SK-MEL-5 (cell line): Measurements from ENCODE around the gene ZCCHC7. TPM values are rescaled to one million over a fixed set of nuclear protein-coding genes. Genes with fewer than 3 reads are reported as not detected.

Experiments used
- DNase-seq: peaks from one replicate; pipeline ENCODE4 v3.0.0-alpha.2; 2016; ENCODE audit warnings: low read depth, low spot score
- in situ Hi-C: cut with HindIII; loops from 2 replicates; pipeline ENCODE4 v1.10.0; 2016; ENCODE audit warnings: low sequenced_read_pairs, high pct_unique_total_duplicates, low pct_unique_long_range_greater_than_20kb
- total RNA-seq: library from RNA; depleted of rRNA; stranded (reverse); fragments of >200 nt; shearing (Covaris generic); gene quantifications from 2 replicates; pipeline ENCODE4 v1.2.3, GENCODE V29; 2014

ZCCHC7 gene
- total RNA-seq, 1 experiment from 2014 or later: 11.3 TPM

- in situ Hi-C loops: no loop called here
- DNase-seq: no peak
Measured at GRCh38 chr9:37218800-37219425, 98.5 kb downstream of the ZCCHC7 start.

- in situ Hi-C loops: no loop called here
- no peak for DNase-seq
Measured at GRCh38 chr9:37220971-37221370, 100.6 kb downstream of the ZCCHC7 start.

- in situ Hi-C loops: no loop called here
- DNase-seq: no peak
Measured at GRCh38 chr9:37221489-37222106, 101.2 kb downstream of the ZCCHC7 start.

- in situ Hi-C loops: no loop called here
- DNase-seq: no peak
Measured at GRCh38 chr9:37229455-37229854, 109.1 kb downstream of the ZCCHC7 start.

GRCh38 chr9:37229882-37230482, 109.6 kb downstream of the ZCCHC7 start:
- in situ Hi-C loops: no loop called here
- DNase-seq: no peak

GRCh38 chr9:37236822-37237221, 116.4 kb downstream of the ZCCHC7 start:
- in situ Hi-C loops: no loop called here

GRCh38 chr9:37238122-37238521, 117.7 kb downstream of the ZCCHC7 start:
- in situ Hi-C loops: no loop called here
- no peak for DNase-seq

More at GRCh38 chr9:37236822-37237221, 116.4 kb downstream of the ZCCHC7 start:
- no peak for DNase-seq

- no peak for DNase-seq
- in situ Hi-C loops: no loop called here
Measured at GRCh38 chr9:37239224-37239859, 119.0 kb downstream of the ZCCHC7 start.

- in situ Hi-C loops: no loop called here
- no peak for DNase-seq
Measured at GRCh38 chr9:37239921-37240320, 119.5 kb downstream of the ZCCHC7 start.

GRCh38 chr9:37241340-37241739, 121.0 kb downstream of the ZCCHC7 start:
- in situ Hi-C loops: no loop called here
- no peak for DNase-seq

GRCh38 chr9:37242089-37242488, 121.7 kb downstream of the ZCCHC7 start:
- in situ Hi-C loops: no loop called here
- DNase-seq: no peak

- in situ Hi-C loops: no loop called here
- no peak for DNase-seq
Measured at GRCh38 chr9:37243588-37244345, 123.4 kb downstream of the ZCCHC7 start.

GRCh38 chr9:37246826-37247225, 126.5 kb downstream of the ZCCHC7 start:
- DNase-seq: no peak
- in situ Hi-C loops: no loop called here

- in situ Hi-C loops: no loop called here
Measured at GRCh38 chr9:37248651-37249163, 128.3 kb downstream of the ZCCHC7 start.

GRCh38 chr9:37251452-37251851, 131.1 kb downstream of the ZCCHC7 start:
- in situ Hi-C loops: no loop called here
- no peak for DNase-seq

More at GRCh38 chr9:37248651-37249163, 128.3 kb downstream of the ZCCHC7 start:
- no peak for DNase-seq

- no peak for DNase-seq
- in situ Hi-C loops: no loop called here
Measured at GRCh38 chr9:37253377-37253937, 133.1 kb downstream of the ZCCHC7 start.

GRCh38 chr9:37255187-37255586, 134.8 kb downstream of the ZCCHC7 start:
- in situ Hi-C loops: no loop called here
- DNase-seq: no peak
